ENCODE data around the gene EPG5.
"Not testable (repeated sequence)": the region's sequence is repeated elsewhere in the genome, so short reads cannot be mapped to it uniquely, and the experiment has no call there.

Gene EPG5

DNA sequence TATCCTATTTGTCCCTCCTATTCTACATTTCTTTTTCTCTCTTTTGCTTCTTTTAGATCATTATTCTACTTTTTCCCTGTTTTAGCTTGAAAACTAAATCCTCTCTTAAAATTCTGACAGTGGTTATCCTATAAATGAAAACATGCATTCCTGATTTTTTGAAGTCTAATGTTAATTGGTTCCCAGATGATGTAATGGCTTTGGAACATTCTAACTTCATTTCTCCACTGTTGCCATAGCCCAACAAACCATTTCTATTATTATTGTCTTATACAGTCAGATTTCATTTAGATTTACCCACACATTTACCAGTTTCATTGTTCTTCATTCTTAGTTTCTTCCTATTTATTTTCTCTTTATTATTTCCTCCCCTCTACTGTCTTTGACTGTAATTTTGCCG is 105.2 kb downstream of the EPG5 start:
- no peak for DNase-seq

- no peak for DNase-seq
Observed at GRCh38 chr18:45860971-45861370, 106.2 kb downstream of the EPG5 start.

GRCh38 chr18:45860492-45860891 is 106.6 kb downstream of the EPG5 start:
- no peak for DNase-seq

GRCh38 chr18:45859334-45859733 is 107.8 kb downstream of the EPG5 start:
- DNase-seq, result no peak

- no peak for DNase-seq
Observed at GRCh38 chr18:45856531-45856930, 110.6 kb downstream of the EPG5 start.

DNA sequence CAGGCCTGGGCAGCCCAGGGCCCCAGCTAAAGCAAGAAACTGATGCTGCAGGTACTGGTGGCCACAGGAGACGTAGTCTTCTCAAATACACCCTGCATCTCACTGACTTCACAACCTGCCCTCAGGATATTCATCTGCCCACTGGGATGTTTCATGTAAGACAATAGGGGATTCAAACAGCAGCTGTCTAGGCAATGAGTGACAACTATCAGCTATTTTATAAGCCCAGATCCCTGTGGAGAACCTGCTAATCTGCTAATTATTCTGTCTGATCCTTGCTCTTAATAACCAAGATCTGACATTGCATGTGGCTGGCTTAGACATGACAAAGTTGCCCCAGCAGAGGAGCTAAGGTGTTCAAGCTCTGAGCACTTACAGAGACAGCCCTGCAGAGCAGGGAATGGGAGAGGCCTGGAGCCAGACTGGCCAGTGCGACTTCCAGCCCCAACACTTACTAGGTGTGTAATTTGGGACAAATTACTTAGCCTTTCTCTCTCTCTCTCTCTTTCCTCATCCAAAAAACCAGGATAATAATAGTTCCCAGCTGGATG is 113.0 kb downstream of the EPG5 start:
- DNase-seq, result no peak

DNA sequence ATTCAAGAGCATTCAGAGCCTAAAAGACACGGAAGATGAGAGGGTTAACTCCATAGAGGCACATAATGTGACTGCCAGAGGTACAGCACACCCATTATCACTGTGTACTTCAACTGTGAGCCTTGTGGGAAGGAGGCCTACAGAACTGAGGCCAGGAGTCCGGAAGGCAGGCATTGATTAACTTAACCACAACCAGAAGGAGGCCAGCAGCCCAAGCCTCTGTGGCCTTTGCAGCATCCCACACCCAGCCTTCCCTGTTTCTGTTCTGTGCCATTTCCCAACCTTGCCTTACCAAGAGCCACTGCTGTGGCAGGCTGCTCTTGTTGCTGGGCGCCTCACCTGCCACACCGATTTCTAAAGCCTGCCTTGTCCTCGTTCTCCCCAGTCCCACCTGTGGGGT is 114.5 kb downstream of the EPG5 start:
- no peak for DNase-seq

DNA sequence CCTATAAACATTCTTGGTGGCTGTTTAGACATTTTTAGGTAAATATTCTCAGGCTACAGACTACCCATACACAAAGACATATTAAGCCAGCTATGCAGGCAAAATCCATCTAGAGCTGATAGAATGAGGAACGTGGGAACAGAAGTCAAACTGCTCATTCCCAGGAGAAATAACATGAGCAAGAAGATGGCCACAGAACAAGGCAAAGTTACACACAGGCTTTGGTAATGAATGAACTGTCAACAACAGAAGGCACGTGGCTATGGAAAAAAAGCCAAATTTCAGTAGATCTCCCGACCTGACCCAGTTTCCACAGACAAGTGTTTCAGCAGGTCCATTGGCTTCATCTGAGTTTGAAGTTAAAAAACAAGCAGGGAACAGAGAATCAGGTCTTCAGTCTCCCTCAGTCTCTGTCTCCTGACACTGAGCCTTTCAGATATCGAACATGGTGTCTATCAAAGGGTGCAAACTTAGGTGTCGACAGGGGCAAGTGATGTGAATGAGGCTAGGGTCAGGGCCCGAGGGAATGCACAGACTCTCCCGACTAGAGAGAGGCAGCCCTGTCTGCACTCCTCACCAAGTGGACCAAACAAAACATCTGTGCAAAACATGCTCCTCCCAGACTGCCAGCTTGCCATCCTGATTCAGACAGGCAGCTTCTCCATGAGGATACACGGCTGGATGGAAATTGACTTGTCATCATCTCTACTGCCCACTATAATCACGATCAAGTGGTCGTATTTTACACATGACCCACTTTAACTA is 115.8 kb downstream of the EPG5 start:
- no peak for DNase-seq

GRCh38 chr18:45850021-45850420 is 117.1 kb downstream of the EPG5 start:
- DNase-seq, result no peak

DNA sequence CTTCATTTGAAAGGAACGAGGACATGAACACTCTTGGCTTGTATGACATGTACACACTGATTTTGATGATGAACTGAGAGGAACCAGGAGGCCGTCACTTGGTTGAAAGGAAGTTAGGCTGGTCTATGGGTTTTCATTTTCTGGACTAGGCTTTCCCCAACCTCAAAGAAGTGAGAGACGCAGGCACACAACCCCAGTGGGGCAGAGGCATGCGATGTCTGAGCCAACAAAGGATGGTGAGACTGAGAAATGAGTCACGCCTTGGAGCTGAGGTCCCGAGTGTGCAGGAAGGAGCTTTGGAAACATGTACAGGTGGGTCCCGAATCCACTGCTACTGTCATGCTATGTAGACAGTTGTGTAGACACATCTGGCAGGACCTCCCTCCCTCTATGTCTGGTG is 117.6 kb downstream of the EPG5 start:
- no peak for DNase-seq

GRCh38 chr18:45848643-45849042 is 118.5 kb downstream of the EPG5 start:
- DNase-seq, result not testable (repeated sequence)

GRCh38 chr18:45847119-45847518 is 120.0 kb downstream of the EPG5 start:
- DNase-seq, result no peak

- DNase-seq, result no peak
Observed at GRCh38 chr18:45845410-45845809, 121.7 kb downstream of the EPG5 start.

GRCh38 chr18:45844938-45845337 is 122.2 kb downstream of the EPG5 start:
- DNase-seq, result no peak

GRCh38 chr18:45843019-45843418 is 124.1 kb downstream of the EPG5 start:
- DNase-seq, result no peak

DNA sequence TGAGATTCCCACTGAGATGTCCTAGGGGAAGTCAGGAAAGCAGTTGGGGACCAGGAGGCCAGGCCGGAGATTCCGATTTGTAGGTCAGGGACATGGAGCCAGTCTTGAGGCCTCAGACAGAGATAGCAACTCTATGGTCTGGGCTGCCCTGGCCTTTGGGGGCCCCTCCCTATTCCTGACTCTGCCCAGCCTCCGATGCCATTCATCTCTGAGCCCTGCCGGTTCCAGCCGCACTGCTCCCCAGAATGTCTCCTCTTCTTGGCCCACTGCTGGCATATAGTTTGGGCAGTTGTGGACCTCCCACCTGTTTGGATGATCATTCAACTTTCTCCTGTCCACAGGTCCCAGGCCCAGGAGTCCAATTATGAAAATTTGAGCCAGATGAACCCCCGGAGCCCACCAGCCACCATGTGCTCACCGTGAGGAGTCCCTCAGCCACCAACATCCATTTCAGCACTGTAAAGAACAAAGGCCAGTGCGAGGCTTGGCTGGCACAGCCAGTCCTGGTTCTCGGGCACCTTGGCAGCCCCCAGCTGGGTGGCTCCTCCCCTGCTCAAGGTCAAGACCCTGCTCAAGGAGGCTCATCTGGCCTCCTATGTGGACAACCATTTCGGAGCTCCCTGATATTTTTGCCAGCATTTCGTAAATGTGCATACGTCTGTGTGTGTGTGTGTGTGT is 125.2 kb downstream of the EPG5 start:
- no peak for DNase-seq

DNA sequence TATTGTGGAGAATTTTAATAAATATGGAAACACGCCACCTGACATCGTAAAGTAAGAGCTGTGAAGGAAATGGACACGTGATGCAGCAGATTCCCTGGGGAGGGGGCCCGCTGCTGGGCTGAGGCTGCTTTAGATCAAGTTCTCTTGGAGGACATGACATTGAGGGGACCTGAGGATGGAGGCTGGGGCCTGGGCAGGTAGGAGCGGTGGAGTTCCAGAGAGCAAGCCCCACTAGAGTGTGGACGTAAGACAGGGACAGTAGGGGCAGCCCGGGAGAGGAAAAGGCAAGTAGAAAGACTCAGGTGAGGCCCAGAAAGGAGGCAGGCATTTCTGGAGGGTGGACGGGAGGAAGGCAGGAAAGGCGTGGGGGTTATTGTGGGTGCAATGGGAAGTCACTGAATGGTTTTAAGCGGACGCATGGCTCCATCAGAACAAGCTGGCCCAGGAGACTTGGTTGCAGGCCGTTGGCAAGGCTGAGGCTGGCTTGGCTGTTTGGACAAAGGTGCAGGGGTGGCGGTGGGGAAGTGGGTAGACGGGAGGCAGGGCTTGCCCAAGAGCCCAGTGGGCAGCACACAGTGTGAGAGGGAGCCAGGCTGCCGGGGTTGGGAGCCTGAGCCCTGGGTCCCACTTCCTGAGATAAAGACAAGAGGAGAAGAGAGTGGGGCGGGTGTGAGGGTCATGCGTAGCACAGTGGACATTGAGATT is 125.9 kb downstream of the EPG5 start:
- DNase-seq, result no peak

GRCh38 chr18:45839414-45840395 is 127.4 kb downstream of the EPG5 start:
- no peak for DNase-seq

DNA sequence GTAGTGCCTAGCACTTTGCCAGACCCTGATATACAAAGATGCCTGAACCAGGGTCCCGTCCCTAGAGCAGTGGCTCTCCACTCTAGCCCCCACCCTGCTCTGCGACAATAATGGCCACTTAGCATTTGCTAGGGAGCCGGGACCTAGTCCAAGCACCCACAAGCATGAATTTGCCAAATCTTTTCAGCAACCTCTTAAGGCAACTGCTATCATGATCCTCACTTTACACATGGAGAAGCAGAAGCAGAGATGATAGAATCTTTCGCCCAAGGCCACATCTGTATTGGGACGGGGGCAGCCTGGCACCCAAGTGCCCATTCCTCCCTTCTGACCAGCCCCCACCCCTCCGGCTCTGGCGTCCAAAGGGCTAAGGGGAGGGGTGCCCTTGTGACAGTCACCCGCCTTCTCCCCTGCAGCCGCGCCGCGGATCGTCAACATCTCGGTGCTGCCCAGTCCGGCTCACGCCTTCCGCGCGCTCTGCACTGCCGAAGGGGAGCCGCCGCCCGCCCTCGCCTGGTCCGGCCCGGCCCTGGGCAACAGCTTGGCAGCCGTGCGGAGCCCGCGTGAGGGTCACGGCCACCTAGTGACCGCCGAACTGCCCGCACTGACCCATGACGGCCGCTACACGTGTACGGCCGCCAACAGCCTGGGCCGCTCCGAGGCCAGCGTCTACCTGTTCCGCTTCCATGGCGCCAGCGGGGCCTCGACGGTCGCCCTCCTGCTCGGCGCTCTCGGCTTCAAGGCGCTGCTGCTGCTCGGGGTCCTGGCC is 128.6 kb downstream of the EPG5 start:
- no peak for DNase-seq

- no peak for DNase-seq
Observed at GRCh38 chr18:45837283-45838070, 129.7 kb downstream of the EPG5 start.
